Fibroblast of lung (primary cell): ENCODE data around the gene CHI3L2. TPM values are rescaled to one million over a fixed set of nuclear protein-coding genes. Genes with fewer than 3 reads are reported as not detected.
A peak's percentile ranks its signal among the peaks of the same experiment; 100 is the strongest.
"Not testable (repeated sequence)": the region's sequence is repeated elsewhere in the genome, so short reads cannot be mapped to it uniquely, and the experiment has no call there.

Experiments used
- DNase-seq, 2 donors: peaks; one replicate each; pipeline versions ENCODE4 v3.0.0 to v3.0.0-alpha.2; 2010; ENCODE audit warnings: low read depth in 2 of 2
- H2AFZ ChIP-seq: 2 replicates; pipeline ENCODE4 v1.5.1; 2012; ENCODE audit warnings: low read length, control low read depth, inconsistent platforms
- H3K27ac ChIP-seq: 2 replicates; pipeline ENCODE4 v1.5.1; 2011; ENCODE audit warnings: low read length, control low read depth; ENCODE audit not compliant: insufficient read depth
- H3K27me3 ChIP-seq: 2 replicates; pipeline ENCODE4 v1.5.1; 2011; ENCODE audit warnings: mild to moderate bottlenecking, low read length; ENCODE audit not compliant: control insufficient read depth, insufficient read depth
- H3K36me3 ChIP-seq: 2 replicates; pipeline ENCODE4 v1.5.1; 2011; ENCODE audit warnings: low read length; ENCODE audit not compliant: control insufficient read depth, insufficient read depth
- H3K4me1 ChIP-seq: 2 replicates; pipeline ENCODE4 v1.5.1; 2011; ENCODE audit warnings: low read length; ENCODE audit not compliant: control insufficient read depth, insufficient read depth; ENCODE audit errors: extremely low read depth
- H3K4me2 ChIP-seq: 2 replicates; pipeline ENCODE4 v1.5.1; 2011; ENCODE audit warnings: low read length, control low read depth; ENCODE audit not compliant: insufficient read depth; ENCODE audit errors: extremely low read depth
- H3K4me3 ChIP-seq, 4 experiments: fragments of 200-600 bp in 1 of 4; sonication (generic) in 1 of 4; replicated peaks in 1 of 4; 2 replicates each; pipeline ENCODE4 v1.5.1; 2011 to 2016; ENCODE audit warnings: low read length in 4 of 4, low read depth in 3 of 4, mild to moderate bottlenecking in 3 of 4, control low read depth in 2 of 4, inconsistent platforms in 1 of 4, mixed read lengths in 1 of 4; ENCODE audit not compliant: insufficient read depth in 1 of 4; ENCODE audit errors: control extremely low read depth in 1 of 4
- H3K79me2 ChIP-seq: 2 replicates; pipeline ENCODE4 v1.5.1; 2012; ENCODE audit warnings: mild to moderate bottlenecking, low read length, inconsistent platforms; ENCODE audit not compliant: control insufficient read depth, insufficient read depth
- H3K9ac ChIP-seq: 2 replicates; pipeline ENCODE4 v1.5.1; 2011; ENCODE audit warnings: mild to moderate bottlenecking, low read length, control low read depth; ENCODE audit not compliant: insufficient read depth
- H3K9me3 ChIP-seq: 2 replicates; pipeline ENCODE4 v1.5.1; 2012; ENCODE audit warnings: low read depth, low read length; ENCODE audit not compliant: control insufficient read depth, insufficient read depth
- H4K20me1 ChIP-seq: 2 replicates; pipeline ENCODE4 v1.5.1; 2011; ENCODE audit warnings: low read length; ENCODE audit not compliant: control insufficient read depth, insufficient read depth; ENCODE audit errors: extremely low read depth
- EZH2 ChIP-seq: IDR thresholded peaks from 2 replicates; pipeline ENCODE4 v1.5.1; 2012; ENCODE audit warnings: low read length, control low read depth, mild to moderate bottlenecking; ENCODE audit errors: missing control alignments
- polyA plus RNA-seq, 2 donors: library from polyadenylated mRNA; depleted of rRNA in 1 of 2; stranded (reverse) in 1 of 2; unstranded in 1 of 2; fragments of >200 nt; gene quantifications; 2 replicates each; pipeline ENCODE4 v1.2.1, GENCODE V29; 2011 to 2012; ENCODE audit warnings: missing spikeins in 1 of 2
- total RNA-seq: library from RNA; depleted of rRNA; stranded (reverse); fragments of >200 nt; gene quantifications from 2 replicates; pipeline ENCODE4 v1.2.1, GENCODE V29; 2014
- TF ChIP-seq, protein P1 (sequence below), 2 donors: IDR thresholded peaks in 1 of 2; conservative IDR thresholded peaks in 1 of 2; 1 replicate in 1 of 2; 2 replicates in 1 of 2; pipeline ENCODE4 v1.5.1; 2011 to 2012; ENCODE audit warnings: low read length in 2 of 2, control low read depth in 1 of 2, inconsistent platforms in 1 of 2, low read depth in 1 of 2, mild to moderate bottlenecking in 1 of 2

The CHI3L2 gene
- total and polyA plus RNA-seq, 2 donors (not counting 1 experiment from before 2014, with no cell fraction given): 1.5 to 3.8 TPM

DNA sequence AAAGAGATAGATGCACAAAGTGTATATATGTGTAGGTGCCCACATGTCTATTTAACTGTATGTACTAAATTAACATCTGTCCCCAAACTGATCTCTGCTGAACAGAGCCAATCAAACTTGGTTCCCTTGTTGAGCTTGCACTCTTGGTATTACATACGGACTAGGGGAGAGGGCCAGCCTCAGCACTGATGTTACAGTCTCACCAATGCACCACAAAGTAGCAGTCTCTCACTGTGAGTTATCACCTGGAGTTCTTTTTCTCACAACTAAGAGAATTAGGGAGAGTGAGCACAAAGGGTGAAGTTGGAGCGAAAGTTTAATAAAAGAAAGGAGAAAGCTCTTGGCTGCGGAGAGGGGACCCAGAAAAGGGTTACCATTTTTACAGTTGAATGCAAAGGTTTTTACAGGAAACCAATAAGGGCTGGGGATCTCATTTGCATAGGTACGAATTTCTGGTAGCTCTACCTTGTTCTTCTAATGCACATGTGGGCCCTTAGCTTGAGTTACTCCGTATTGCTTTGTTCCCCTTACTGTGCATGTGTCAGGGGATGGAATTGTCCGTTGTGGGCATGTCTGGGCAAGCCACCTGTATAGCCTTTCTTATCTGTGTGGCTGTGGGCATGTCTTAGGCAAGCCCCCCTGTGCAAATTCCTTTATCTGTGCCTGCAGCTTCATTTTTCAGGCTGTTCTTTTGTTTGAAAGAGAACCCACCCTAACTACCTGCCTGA lies 13.3 kb upstream of the CHI3L2 start:
- Histone ChIP-seq H3K27ac (no peak overlapping the region), H3K4me2 (no peak overlapping the region), H4K20me1 (no peaks in the 10 kb centered on the region), H3K9ac (no peak overlapping the region), H3K36me3 (no peaks in the 10 kb centered on the region), H3K4me3 (no peak overlapping the region), H3K4me1 (no peaks in the 10 kb centered on the region), H3K9me3 (no peaks in the 10 kb centered on the region), H2AFZ (no peak overlapping the region), H3K27me3 (no peaks in the 10 kb centered on the region), H3K79me2 (no peaks in the 10 kb centered on the region)
- no peak for TF ChIP-seq EZH2
- TF ChIP-seq, protein P1, sequence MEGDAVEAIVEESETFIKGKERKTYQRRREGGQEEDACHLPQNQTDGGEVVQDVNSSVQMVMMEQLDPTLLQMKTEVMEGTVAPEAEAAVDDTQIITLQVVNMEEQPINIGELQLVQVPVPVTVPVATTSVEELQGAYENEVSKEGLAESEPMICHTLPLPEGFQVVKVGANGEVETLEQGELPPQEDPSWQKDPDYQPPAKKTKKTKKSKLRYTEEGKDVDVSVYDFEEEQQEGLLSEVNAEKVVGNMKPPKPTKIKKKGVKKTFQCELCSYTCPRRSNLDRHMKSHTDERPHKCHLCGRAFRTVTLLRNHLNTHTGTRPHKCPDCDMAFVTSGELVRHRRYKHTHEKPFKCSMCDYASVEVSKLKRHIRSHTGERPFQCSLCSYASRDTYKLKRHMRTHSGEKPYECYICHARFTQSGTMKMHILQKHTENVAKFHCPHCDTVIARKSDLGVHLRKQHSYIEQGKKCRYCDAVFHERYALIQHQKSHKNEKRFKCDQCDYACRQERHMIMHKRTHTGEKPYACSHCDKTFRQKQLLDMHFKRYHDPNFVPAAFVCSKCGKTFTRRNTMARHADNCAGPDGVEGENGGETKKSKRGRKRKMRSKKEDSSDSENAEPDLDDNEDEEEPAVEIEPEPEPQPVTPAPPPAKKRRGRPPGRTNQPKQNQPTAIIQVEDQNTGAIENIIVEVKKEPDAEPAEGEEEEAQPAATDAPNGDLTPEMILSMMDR (conservative IDR thresholded peaks at IDR 0.05 in 1 of 2, IDR thresholded peaks at IDR 0.05 in 1 of 2; ENCODE audit: low read depth in 1 of 2, low read length in 2 of 2): no peak
- peak in 1 of 2 donors; percentile 26 for DNase-seq

DNA sequence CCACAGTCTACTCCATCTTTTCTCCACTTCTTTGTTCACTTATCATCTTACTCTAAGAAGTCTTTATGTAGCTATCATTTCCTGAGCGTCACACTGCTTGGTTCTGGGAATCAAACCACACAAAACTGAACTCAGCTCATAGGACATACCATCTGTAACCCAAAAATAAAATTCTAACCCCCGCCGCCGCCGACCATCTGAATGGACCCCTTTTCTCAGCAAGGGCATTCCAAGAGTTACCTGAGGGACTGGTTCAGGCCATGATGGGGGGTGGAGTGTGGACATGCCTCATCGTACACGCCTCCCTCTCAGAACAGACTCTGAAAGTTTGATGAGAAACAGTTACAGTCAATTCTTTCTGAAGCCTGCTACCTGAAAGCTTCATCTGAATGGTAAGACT lies 12.6 kb upstream of the CHI3L2 start:
- no peaks in the 10 kb centered on the region for H3K4me1 ChIP-seq
- H3K9ac ChIP-seq: no peak overlapping the region
- H3K4me3 ChIP-seq: no peak overlapping the region
- no peaks in the 10 kb centered on the region for H3K9me3 ChIP-seq
- H3K4me2 ChIP-seq: no peak overlapping the region
- no peak for DNase-seq
- no peak overlapping the region for H3K27ac ChIP-seq
- H2AFZ ChIP-seq: no peak overlapping the region
- H3K27me3 ChIP-seq: no peaks in the 10 kb centered on the region
- H3K79me2 ChIP-seq: no peaks in the 10 kb centered on the region
- H4K20me1 ChIP-seq: no peaks in the 10 kb centered on the region
- no peaks in the 10 kb centered on the region for H3K36me3 ChIP-seq
- TF ChIP-seq EZH2: no peak
- TF ChIP-seq, protein P1 (conservative IDR thresholded peaks at IDR 0.05 in 1 of 2, IDR thresholded peaks at IDR 0.05 in 1 of 2; ENCODE audit: low read depth in 1 of 2, low read length in 2 of 2): no peak

DNA sequence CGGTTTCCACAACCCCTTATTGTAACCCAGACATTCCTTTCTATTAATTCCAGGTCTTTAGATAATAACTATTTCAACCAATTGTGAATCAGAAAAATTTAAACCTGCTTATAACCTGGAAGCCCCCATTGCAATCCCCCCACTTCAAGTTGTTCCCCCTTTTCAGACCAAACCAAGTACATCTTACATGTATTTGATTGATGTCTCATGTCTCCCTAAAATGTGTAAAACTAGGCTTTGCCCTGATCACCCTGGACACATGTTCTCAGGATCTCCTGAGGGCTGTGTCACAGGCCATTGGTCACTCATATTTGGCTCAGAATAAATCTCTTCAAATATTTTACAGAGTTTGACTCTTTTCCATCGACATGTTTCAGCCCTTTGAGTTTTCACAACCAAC lies 12.2 kb upstream of the CHI3L2 start:
- not testable (repeated sequence) for H3K4me2 ChIP-seq, H3K9me3 ChIP-seq, H3K27ac ChIP-seq, H3K4me3 ChIP-seq, H3K4me1 ChIP-seq, H3K79me2 ChIP-seq, H4K20me1 ChIP-seq, H3K36me3 ChIP-seq, H2AFZ ChIP-seq, DNase-seq, H3K9ac ChIP-seq, H3K27me3 ChIP-seq
